Coronary artery (tissue), 2 donors: ENCODE data around the gene PRAMEF9.
"Not testable (repeated sequence)": the region's sequence is repeated elsewhere in the genome, so short reads cannot be mapped to it uniquely, and the experiment has no call there.

Experiments
- DNase-seq: peaks from one replicate; pipeline ENCODE4 v3.0.0-alpha.2; 2017; ENCODE audit warnings: low spot score
- H3K27ac ChIP-seq, 2 donors: fragments of 200-600 bp; sonication (generic); one replicate each; pipeline ENCODE4 v1.5.1; 2016 to 2019
- H3K4me3 ChIP-seq: fragments of 200-600 bp; sonication (generic); 2 replicates; pipeline ENCODE4 v1.5.1; 2016; ENCODE audit warnings: mild to moderate bottlenecking, moderate library complexity
- TF ChIP-seq, protein P1 (sequence below): fragments of 200-600 bp; sonication (generic); IDR thresholded peaks from one replicate; pipeline ENCODE4 v1.5.1; 2019; ENCODE audit warnings: antibody characterized with exemption

Gene PRAMEF9

DNA sequence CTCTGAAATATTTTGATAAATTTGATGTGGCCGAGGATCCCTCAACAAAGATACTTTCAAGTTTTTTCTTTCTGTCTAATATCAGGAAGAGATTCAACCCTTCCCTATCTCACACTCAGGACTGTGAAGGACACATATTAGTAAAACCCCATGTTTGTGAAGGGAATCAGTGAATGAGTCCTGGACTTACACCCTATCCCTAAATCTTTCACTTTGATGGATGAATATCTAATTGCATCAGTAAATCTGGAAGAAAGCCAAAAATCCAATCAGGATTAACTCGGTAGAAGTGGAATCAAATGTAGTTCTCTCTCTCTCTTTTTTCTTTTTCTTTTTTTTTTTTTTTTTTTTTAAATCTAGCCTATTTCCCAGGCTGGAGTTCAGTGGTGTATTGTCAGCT lies at the start of gene PRAMEF9:
PRAMEF9 (plus strand) TSS at position 301 of the 400 bp plus-strand sequence. CDS start 3,433 bp downstream, outside the sequence.
- H3K4me3 ChIP-seq, DNase-seq, H3K27ac ChIP-seq: not testable (repeated sequence)

DNA sequence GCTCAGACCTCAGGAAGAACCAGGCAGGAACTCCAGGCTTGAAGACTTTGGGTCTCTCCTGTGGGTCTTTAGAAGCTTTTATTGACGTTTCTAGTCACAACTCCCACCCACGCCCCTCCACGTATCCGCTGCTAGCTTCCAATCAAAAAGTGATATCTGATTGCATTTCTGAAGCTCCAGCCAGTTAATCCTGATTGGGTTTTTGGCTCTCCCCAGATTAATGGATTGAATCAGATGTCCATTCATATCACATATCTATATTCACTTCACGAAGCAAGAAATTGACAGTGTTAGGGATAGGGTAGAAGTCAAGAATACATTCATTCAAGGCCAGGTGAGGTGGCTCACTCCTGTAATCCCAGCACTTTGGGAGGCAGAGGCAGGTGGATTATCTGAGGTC lies 15.7 kb upstream of the PRAMEF9 start, which contains the start of gene PRAMEF26:
PRAMEF26 (minus strand) TSS at position 101 of the 400 bp plus-strand sequence. CDS start 2,914 bp downstream, outside the sequence.
- H3K27ac ChIP-seq, H3K4me3 ChIP-seq, DNase-seq: not testable (repeated sequence)

DNA sequence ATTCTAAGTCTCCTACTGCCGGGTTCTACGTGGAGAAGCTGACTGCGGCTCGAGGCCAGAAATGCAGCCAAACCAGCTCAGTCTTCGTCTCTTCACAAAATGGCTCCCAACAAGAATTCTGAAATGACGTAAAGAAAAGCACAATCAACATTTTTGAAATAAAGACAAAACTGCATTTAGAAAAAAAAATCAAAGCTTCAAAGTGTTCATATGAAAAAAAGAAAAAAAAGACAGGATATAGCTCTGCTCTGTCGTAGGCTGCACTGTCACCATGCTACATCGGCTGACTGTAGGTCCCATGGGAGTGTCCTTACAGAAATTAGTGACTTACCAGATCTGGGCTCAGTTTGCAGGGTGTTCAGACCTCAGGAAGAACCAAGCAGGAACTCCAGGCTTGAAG lies 6.1 kb upstream of the PRAMEF9 start, which contains the start of gene HNRNPCL4:
HNRNPCL4 (minus strand) TSS at position 101 of the 400 bp plus-strand sequence. CDS start 164 bp downstream, outside the sequence.
- not testable (repeated sequence) for H3K4me3 ChIP-seq, H3K27ac ChIP-seq, DNase-seq

DNA sequence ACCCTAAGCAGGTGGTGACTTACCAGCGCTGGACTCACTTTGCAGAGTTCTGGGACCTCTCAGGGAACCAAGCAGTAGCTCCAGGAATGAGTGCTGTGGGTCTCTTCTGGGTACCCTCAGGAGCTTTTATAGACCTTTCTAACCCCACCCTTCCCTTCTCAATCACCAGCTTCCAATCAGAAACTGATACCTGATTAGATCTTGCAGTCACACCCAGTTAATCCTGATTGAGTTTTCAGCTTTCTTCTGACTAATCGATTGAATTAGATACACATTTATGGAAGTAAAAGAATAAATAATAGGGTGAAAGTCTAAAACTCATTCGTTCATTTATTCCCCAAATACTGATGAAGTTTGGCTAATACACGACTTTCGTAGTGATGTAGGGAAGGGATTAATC lies 29.7 kb downstream of the PRAMEF9 start, which contains the start of gene PRAMEF13:
PRAMEF13 (minus strand) TSS at position 101 of the 400 bp plus-strand sequence. CDS start 1,820 bp downstream, outside the sequence.
- H3K27ac ChIP-seq, DNase-seq, H3K4me3 ChIP-seq: not testable (repeated sequence)

DNA sequence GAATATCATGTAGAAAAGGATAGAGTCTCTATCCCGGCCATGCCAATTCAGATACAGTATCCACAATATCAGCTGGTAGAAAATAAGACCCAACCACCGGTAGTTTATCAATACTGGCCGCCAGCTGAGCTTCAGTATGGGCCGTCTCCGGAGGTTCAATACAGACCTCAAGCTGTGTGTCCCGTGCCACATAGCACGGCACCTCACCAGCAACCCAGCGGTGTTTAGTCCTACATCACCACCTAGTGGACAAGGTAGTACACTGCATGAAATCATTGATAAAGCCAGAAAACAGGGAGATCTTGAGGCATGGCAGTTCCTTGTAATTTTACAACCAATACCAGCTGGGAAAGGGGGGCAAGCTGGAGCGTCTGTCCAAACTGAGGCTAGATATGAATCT lies 37.1 kb downstream of the PRAMEF9 start:
- H3K27ac ChIP-seq, DNase-seq, H3K4me3 ChIP-seq: not testable (repeated sequence)

DNA sequence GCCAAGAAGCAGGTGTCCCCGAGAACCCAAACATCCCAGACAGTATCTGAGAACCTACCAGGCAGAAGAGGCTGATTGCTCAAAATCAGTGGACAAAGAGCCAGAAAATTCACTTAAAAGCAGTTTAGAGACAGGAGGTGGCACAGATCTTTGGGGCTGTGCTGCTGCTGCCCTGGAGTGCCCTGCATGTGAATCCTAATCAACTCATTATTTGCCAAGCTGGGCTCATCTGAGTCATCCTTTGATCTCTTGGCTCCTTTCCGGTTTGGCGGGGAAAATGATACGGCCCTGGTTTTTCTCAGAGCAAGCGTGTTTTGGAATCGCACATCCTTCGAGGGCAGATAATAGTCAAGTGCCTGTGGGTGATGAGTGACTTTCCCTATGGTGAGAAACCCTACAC lies 45.0 kb downstream of the PRAMEF9 start:
- H3K4me3 ChIP-seq, H3K27ac ChIP-seq, DNase-seq: not testable (repeated sequence)

DNA sequence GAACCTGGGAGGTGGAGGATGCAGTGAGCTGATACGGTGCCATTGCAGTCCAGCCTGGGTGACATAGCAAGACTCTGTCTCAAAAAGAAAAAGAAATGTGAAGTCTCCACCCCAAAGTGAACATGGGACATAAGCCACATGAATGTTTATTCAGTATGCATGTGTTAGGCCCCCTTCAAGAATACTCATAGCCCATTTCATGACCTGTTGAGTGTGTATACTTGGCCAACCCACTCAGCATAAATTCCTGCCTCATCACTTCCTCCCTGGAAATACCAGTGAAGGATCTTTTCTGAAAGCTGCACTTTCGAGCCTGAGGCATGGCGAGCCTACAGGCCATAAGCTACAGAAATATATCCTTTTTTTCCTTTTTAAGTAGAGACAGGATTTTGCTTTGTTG lies 47.6 kb downstream of the PRAMEF9 start:
- not testable (repeated sequence) for H3K27ac ChIP-seq, DNase-seq, H3K4me3 ChIP-seq

DNA sequence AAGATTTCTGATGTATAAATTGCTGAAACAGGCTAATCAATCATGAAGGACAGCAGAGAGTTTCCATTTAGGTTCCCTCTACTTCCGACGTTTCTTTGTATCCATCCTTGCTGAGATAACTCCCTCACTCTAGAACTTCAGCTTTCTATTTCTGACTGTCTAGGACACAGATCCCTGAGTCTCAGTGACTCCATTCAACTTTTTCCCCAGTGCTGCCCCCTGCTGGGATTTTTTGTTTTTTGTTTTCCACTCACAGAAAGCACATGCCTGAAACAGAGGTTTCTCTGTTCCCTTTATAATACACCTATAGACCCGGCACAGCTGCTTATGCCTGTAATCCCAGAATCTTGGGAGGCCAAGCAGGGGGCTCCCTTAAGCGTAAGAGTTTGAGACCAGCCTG lies 51.1 kb downstream of the PRAMEF9 start:
- H3K4me3 ChIP-seq, DNase-seq, H3K27ac ChIP-seq: not testable (repeated sequence)

DNA sequence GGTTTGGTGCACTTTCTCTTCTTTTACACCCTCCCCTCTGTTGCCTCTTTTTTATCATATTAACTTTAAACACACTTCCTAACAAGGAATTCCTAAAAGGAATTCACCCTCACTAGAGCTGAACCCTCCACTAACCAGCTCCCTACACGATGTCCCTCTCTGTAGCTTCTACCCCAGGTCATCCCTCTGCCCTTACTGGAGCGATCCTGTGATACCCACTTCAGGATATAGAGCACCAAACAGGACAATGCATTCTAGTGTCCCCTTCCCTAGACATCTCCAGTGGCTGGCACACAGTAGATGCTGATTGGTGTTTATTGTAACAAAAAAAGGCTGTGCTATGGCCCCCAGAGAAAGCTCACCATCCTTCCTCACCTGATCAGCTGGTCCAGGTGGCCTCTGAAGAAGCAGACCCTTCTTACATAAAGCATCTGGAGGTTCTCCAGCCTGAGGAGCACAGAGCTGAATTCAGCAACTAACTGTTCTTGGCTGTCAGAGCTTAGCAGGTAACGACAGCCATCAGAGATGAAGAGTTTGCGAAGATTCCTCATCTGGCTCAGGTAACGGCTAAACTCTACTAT lies 52.9 kb downstream of the PRAMEF9 start:
- TF ChIP-seq, protein P1, sequence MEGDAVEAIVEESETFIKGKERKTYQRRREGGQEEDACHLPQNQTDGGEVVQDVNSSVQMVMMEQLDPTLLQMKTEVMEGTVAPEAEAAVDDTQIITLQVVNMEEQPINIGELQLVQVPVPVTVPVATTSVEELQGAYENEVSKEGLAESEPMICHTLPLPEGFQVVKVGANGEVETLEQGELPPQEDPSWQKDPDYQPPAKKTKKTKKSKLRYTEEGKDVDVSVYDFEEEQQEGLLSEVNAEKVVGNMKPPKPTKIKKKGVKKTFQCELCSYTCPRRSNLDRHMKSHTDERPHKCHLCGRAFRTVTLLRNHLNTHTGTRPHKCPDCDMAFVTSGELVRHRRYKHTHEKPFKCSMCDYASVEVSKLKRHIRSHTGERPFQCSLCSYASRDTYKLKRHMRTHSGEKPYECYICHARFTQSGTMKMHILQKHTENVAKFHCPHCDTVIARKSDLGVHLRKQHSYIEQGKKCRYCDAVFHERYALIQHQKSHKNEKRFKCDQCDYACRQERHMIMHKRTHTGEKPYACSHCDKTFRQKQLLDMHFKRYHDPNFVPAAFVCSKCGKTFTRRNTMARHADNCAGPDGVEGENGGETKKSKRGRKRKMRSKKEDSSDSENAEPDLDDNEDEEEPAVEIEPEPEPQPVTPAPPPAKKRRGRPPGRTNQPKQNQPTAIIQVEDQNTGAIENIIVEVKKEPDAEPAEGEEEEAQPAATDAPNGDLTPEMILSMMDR = no peak
- DNase-seq = no peak
- Histone ChIP-seq H3K27ac (no peak overlapping the region), H3K4me3 (no peak overlapping the region)

DNA sequence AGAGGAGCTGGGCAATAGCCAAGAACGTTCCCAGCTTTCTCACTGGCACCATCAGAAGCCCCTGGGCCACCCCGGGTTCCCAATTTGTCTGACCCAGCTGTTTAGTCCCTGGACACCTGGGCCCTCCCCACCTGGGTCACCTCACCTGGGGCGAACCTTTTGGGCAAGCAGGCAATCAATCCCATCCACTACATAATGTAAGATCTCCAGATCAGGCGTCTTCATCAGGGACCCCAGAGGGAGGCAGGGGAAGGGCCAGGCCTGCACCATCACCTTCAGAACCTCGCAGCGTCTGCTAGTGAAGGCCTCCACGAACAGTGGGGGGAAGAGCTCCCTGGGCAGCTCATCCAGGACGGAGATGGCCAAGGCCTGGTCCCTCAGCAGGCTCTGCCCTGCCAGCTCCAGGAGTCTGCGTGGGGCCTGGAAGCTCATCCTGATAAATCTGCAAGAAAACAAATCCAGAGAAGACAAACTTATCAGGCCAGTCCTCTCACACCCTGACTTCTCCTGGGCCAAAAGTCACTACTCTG lies 54.1 kb downstream of the PRAMEF9 start, which contains the start of gene PRAMEF18:
PRAMEF18 (minus strand) TSS at position 480 of the 530 bp plus-strand sequence; CDS start at position 432, 48 bp downstream.
- DNase-seq, H3K4me3 ChIP-seq, H3K27ac ChIP-seq: not testable (repeated sequence)

DNA sequence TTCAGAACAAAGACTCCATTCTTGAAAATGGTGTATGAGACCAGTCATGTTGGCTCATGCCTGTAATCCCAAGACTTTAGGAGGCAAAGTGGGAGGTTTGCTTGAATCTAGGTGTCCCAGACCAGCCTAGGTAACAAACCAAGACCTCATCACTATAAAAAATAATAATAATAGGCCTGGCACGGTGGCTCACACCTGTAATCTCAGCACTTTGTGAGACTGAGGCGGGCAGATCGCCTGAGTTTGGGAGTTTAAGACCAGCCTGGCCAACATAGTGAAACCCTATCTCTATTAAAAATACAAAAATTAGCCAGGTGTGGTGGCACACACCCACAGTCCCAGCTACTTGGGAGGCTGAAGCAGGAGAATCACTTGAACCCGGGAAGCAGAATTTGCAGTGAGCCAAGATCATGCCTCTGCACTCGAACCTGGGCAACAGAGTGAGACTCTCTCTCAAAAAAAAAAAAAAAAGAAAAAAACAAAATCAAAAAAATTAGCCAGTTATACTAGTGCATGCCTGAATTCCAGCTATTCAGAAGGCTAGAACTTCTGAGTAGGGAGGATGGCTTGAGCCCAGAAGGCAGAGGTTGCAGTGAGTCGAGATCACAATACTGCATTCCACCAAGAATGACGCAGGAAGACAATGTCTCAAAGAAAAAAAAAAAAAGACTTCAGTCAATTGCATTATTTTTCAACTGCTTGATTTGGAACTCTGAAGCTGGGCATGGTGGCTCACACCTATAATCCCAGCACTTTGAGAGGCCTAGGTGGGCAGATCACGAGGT lies 55.8 kb downstream of the PRAMEF9 start:
- not testable (repeated sequence) for DNase-seq, H3K27ac ChIP-seq, H3K4me3 ChIP-seq

DNA sequence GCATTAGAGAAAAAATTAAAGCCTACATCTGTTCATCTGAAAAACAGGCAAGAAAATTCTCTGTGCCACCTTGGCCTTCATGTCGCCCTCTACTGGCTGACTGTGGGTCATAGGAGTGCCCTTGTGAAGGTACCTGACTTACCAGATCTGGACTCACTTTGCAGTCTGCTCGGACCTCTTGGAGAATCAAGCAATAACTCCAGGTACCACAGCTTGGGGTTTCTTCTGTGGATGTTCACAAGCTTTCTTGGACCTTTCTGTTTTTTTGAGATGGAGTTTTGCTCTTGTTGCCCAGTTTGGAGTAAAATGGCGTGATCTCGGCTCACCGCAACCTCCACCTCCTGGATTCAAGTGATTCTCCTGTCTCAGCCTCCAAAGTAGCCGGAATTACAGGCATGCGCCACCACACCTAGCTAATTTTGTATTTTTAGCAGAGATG lies 56.7 kb downstream of the PRAMEF9 start:
- Histone ChIP-seq H3K27ac (no peak overlapping the region), H3K4me3 (no peak overlapping the region)
- TF ChIP-seq, protein P1 = no peak
- DNase-seq = no peak
